Activated CD4-positive, CD25-positive, alpha-beta regulatory T cell treated with anti-CD3 and anti-CD28 coated beads, Interleukin-2, amount 50 U/mL, for 72 hours (primary cell): ENCODE data around the gene CRYBG2.

Experiments used
- DNase-seq: peaks from one replicate; pipeline ENCODE4 v3.0.0; 2021

CRYBG2 gene

DNA sequence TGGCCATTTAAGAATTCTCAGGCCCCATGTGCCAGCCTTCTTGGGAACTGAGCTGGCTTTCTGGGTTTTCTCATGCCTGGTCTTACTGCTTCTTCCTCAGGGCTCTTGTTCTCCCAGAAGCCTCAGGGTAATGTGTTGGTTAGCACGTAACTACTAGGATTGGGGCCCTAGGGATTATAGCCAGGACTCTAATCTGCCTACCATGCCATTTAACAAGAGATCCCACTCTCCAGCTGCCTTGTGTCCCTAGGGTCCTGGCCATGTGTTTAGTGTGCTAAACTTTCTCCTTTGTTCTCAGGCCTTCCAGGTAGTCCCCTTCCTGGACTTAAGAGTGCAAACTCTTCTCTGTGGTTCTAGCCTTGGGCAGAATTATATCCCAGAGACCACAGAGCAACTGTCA, 76.2 kb downstream of the CRYBG2 start:
- no peak for DNase-seq

DNA sequence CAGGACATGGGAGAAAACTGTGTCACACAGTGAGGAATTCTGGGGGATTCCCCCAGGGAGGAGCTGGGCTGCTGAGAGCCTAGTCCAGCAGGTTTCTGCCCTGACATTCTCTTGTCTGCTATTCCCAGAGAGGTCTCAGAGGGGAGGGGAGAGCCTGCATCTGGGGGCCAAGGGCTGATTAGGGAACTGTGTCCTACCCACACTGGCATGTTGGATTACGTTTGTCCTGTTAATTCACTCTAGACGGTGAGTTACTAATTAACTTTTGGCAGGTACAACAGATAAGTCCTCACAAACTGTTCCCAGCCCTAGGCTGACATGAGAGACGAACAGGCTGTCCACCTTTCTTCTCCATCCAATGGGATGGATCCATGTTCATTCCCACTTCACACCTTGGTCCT, 76.7 kb downstream of the CRYBG2 start:
- DNase-seq: no peak

GRCh38 chr1:26276432-26276838, 77.5 kb downstream of the CRYBG2 start:
- DNase-seq: no peak

DNA sequence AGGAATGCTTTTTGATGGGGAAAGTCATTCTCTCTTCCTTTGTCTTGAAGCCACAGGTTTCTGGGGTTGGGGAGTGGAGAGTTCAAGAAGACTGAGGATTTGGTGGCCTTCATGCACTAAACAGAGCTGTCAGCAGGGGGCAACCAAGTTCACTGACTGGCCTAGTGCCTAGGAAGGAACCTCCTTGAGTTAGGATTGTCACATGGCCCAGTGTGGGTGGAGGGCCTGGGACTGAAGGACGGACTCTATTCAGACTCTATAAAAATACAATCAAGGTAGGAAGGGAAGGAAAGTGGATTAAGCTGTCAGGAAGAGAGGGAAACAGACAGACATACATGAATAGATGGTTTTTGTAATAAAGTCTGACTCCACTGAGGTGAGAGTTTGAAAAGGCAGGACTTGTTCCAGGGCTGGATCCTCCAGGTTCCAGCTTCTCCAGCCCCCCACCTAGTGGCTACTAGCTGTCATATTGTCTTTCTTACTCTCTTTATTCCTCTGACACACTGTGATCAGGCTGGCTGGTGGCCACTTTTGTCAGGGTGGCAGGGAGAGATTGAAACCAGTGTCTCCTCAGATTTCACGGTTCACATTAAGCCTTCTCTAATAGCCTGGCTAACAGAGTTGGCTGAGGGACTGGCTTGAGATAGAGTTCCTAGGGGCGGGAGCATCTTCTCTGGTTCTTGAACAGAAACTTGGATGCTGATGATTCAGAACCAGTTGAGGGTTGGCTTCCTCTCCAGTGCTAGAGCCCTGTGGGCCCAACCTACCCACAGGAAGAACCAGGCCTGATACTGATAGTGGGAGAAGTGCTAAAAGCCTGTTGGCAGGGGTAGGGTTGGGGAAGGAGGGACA, 78.1 kb downstream of the CRYBG2 start:
- peak; percentile 77 for DNase-seq

GRCh38 chr1:26274801-26275425, 79.0 kb downstream of the CRYBG2 start:
- no peak for DNase-seq
